HUDEP-2 (cell line): ENCODE results near the gene PAQR3.
A peak's percentile ranks its signal among the peaks of the same experiment; 100 is the strongest.
"Not testable (repeated sequence)": the region's sequence is repeated elsewhere in the genome, so short reads cannot be mapped to it uniquely, and the experiment has no call there.

ENCODE experiments used
- DNase-seq, 76 experiments: peaks; one replicate each; lab custom pipeline; 2025; ENCODE audit not compliant: unreplicated experiment in 76 of 76; lab: John Stamatoyannopoulos, UW

PAQR3 gene

DNA sequence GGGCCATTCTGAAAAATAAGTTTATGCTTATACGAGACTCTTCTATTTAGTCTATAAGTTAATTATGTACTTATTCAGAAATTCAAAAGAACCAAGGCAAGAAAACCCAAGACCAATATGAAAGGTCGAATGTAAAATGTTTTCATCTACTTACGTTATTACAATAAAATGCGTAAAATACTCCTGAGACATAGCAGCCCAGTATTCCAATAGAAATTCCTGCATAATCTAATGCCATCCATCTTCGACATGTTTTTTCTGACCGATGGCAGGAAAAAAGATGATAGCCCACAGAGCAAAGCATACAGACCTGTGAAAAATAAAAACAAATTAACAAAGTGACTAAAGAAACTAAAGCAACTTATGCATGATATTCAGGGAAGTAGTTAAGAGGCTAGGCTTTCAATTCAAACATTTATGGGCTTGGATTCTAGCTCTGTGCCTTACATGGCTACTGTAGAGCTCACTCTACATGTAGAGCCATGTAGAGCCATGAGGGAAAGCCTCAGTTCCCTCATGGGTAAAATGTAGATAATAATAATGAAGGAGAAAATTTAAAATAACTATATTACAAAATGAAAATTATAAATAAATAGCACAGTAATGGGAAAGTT, 9.1 kb downstream of the PAQR3 start:
- DNase-seq: no peak

DNA sequence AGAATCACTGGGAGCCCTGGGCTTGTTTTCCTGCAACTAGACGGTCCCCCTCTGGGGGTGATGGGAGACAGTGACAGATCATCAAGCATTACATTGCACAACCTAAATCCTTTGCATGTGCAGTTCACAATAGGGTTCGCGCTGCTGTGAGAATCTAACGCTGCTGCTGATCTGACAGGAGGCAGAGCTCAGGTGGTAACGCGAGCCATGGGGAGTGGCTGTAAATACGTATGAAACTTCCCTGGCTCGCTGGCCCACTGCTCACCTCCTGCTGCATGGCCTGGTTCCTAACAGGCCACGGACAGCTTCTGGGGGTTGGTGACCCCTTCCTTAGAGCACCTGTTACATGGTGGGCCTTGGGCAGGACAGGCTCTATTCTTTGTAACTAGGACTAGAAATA, 10.4 kb downstream of the PAQR3 start:
- no peak for DNase-seq

DNA sequence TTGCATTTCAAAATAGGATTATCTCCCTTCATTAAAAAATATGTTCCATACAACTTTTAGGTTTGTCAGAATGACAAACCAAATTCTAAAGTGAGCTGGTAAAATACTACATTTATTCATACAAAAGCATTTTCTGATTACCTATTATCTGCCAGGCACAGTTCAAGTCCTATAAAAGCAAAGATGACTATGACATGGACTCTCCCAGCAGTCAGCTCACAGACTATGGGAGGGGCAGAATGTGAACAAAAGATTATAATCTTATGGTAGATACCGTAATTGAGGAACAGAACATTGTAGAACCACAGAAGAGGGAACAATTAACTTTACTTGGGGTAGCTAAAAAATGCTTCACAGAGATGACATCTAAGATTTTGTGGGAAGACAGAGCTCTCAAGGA, 12.4 kb downstream of the PAQR3 start:
- peak in 20 of 76 experiments; percentile 1 to 51 (median 17) for DNase-seq

GRCh38 chr4:78923464-78924312, 15.6 kb downstream of the PAQR3 start:
- DNase-seq: peak in 1 of 76 experiments; percentile 1

- no peak for DNase-seq
Measured at GRCh38 chr4:78922207-78922606, 17.0 kb downstream of the PAQR3 start.

DNA sequence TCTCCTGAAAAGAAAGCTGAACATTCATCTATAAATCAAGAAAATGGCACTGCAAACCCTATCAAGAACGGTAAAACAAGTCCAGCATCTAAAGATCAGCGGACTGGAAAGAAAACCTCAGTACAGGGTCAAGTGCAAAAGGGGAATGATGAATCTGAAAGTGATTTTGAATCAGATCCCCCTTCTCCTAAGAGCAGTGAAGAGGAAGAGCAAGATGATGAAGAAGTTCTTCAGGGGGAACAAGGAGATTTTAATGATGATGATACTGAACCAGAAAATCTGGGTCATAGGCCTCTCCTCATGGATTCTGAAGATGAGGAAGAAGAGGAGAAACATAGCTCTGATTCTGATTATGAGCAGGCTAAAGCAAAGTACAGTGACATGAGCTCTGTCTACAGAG, 28.6 kb downstream of the PAQR3 start:
- no peak for DNase-seq

DNA sequence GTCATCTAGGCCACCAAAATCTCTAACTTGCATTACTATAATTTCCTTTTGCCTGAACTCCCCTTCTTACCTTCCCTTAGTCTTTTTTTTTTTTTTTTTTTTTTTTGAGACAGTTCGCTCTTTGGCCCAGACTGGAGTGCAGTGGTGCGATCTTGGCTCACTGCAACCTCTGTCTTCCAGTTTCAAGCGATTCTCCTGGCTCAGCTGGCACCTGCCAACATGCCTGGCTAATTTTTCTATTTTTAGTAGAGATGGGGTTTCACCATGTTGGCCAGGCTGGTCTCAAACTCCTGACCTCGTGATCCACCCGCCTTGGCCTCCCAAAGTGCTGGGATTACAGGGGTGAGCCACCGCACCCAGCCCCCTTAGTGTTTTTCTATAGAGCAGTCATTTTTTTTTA, 30.3 kb downstream of the PAQR3 start:
- not testable (repeated sequence) for DNase-seq

GRCh38 chr4:78907638-78908037, 31.6 kb downstream of the PAQR3 start:
- no peak for DNase-seq

- no peak for DNase-seq
Measured at GRCh38 chr4:78904143-78904542, 35.1 kb downstream of the PAQR3 start.

DNA sequence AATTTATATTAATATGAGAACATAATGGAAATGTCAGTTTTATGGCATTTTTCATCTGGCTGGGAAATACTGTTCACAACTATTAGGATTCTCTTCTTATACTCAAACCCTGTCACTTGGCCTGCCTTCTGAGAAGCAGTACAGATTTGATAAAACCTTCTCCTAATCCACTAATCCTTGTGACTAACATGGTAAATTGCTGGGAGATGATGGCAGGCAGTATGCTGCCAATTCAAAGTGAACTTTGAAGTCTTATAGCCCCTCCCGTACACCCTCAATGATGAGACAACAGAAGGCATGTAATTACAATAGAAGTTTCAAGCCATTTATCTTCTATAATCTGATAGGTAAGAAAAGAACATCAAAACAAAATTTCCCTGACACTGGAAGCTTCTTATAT, 36.9 kb downstream of the PAQR3 start:
- DNase-seq: no peak

DNA sequence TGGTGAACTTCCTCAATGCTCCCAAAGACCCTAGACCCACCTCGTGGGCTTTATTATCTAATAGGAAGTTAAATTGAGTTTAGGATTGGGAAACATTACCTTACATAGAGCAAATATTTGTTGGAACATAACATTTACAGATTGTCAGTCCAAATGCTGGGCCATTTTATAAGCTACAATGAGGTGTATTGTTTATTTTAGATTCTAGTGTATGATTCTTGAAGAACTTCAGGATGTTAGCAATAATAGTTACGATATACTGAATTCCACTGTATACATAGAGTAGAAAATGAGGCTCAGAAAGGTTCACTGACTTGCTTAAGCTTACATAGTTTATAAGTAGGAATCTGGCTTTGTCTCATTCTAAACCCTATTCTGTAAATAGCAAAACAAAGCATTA, 37.4 kb downstream of the PAQR3 start:
- no peak for DNase-seq

DNA sequence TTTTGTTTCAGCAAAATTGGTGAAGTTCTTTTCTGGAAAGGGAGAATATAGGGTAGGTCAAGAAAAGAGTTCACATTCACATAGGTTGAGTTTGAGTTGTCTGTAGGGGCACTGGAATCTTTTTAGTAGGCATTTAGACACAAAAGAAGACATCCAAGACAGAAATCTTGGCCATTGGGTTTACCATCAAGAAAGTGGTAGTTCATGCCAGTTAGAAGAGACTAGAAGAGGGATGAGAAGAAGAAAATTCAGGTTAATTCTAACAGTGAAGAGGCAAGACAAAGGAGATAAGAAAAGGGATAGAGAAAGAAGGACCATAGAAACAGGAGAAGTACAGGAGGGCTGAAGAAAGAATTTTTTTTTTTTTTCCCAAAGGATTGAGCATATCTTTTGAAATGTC, 39.9 kb downstream of the PAQR3 start:
- DNase-seq: no peak

DNA sequence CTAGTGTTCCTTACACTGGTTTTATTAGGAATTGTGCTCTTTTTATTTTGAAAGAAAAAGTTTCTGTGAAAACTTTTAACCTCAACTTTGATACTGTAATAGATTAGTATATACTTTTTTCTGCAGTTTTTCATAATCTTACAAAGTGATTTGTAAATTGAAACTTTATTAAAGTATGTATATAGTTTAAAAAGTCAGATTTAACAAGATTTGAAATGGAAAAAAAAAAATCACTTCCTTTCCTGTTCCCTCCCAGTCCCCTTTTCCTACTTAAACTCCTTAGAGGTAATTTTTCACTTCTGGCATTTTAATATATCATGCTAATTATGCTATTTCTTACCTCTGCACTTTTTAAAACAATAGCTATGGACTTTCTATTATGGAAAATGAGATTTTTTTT, 49.3 kb downstream of the PAQR3 start:
- DNase-seq: no peak

DNA sequence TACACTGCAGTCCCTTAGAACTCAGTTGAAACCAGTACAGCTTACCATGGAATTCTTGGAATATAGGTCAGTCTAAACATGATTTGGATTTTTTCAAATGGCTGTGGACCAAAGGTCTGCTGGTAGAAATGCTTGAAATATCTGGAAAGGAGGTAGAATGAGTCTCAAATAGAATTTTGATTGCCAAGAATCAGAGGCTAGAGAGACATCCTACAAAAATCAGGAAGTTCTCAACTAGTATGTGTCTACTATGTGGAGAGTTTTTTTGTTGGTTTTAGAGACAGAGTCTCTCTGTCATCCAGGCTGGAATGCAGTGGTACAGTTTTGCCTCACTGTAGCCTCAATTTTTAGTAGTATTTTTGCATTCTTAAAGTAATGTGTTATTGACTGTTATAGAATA, 53.6 kb downstream of the PAQR3 start:
- DNase-seq: no peak

GRCh38 chr4:78880874-78881492, 58.3 kb downstream of the PAQR3 start:
- DNase-seq: no peak

- DNase-seq: no peak
Measured at GRCh38 chr4:78878031-78878430, 61.2 kb downstream of the PAQR3 start.

GRCh38 chr4:78876568-78877320, 62.5 kb downstream of the PAQR3 start:
- no peak for DNase-seq

- no peak for DNase-seq
Measured at GRCh38 chr4:78870056-78870455, 69.2 kb downstream of the PAQR3 start.

DNA sequence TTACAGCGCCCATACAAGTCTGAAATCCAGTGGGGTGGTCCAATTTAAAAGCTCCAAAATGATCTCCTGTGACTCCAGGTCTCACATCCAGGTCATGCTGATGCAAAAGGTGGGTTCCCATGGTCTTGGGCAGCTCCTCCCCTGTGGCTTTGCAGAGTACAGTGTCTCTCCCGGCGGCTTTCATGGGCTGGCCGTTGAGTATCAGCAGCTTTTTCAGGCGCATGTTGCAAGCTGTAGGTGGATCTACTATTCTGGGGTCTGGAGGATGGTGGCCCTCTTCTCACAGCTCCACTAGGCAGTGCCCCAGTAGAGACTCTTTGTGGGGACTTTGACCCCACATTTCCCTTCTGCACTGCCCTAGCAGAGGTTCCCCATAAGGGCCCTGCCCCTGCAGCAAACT, 70.5 kb downstream of the PAQR3 start:
- DNase-seq: not testable (repeated sequence)

- no peak for DNase-seq
Measured at GRCh38 chr4:78865451-78865850, 73.8 kb downstream of the PAQR3 start.

- DNase-seq: peak in 39 of 76 experiments; percentile 1 to 81 (median 56)
Measured at GRCh38 chr4:78864405-78865024, 74.7 kb downstream of the PAQR3 start.
